Right cardiac atrium (tissue), 5 donors: ENCODE results near the gene SV2C. TPM values are rescaled to one million over a fixed set of nuclear protein-coding genes. Genes with fewer than 3 reads are reported as not detected.

Experiments used
- ATAC-seq, 2 donors: fragments of 200-7000 bp; cut with Tn5 transposase; one replicate each; pipeline versions ENCODE4 v1.8.0 to v1.9.1; 2020; ENCODE audit warnings: moderate library complexity in 2 of 2, mild to moderate bottlenecking in 1 of 2
- DNase-seq, 3 donors: peaks; one replicate each; pipeline ENCODE4 v3.0.0-alpha.2; 2020
- H3K27ac ChIP-seq: one replicate; pipeline ENCODE4 v1.5.1; 2013; ENCODE audit warnings: mild to moderate bottlenecking, low read length, control low read depth, moderate library complexity
- H3K27me3 ChIP-seq: one replicate; pipeline ENCODE4 v1.6.1; 2013; ENCODE audit not compliant: control insufficient read depth, insufficient read depth
- H3K4me1 ChIP-seq: one replicate; pipeline ENCODE4 v1.6.1; 2013; ENCODE audit warnings: low read length; ENCODE audit not compliant: control insufficient read depth, insufficient read depth
- H3K4me3 ChIP-seq: one replicate; pipeline ENCODE4 v1.5.1; 2013; ENCODE audit warnings: low read length, control low read depth
- H3K9me3 ChIP-seq: one replicate; pipeline ENCODE4 v1.6.1; 2013; ENCODE audit warnings: low read length; ENCODE audit not compliant: control insufficient read depth
- WGBS: extraction: QIAGEN DNeasy Blood & Tissue Kit; methylation state at CpG from one replicate; pipeline ENCODE4 v1.1.7; 2013; 5-methylcytosine and 5-hydroxymethylcytosine counted together
- intact Hi-C, 4 donors: fragments of 100-400 bp; cut with DNase I; formaldehyde crosslinking; loops; one replicate each; pipeline versions ENCODE4 v1.11.0 to v1.14.0; 2022 to 2023
- polyA plus RNA-seq: library from polyadenylated mRNA; stranded (reverse); fragments of 200-250 nt; gene quantifications from one replicate; pipeline ENCODE4 v1.2.3, GENCODE V29; 2013
- total RNA-seq, 4 donors: library from RNA; stranded (reverse); fragmentation: NEBNext Ultra II Directional; extraction: Animal tissue kit (Norgen Biotek cat#: 25700); gene quantifications; one replicate each; pipeline ENCODE4 v1.2.1, GENCODE V29; 2021
- donor health status: healthy with polysubstance abuse.
- donor health status: DM: no; HTN: yes; CAD: no.
- donor health status: DM: no; HTN: no; CAD: no.
- donor health status: DM: no; HTN: yes; CAD: no; lungs with severe emphysema.
- donor health status: DM: yes; HTN: yes; CAD: no.

The SV2C gene
- total and polyA plus RNA-seq, 5 donors: 0.02 to 0.88 (median 0.11) TPM; not detected in 1

DNA sequence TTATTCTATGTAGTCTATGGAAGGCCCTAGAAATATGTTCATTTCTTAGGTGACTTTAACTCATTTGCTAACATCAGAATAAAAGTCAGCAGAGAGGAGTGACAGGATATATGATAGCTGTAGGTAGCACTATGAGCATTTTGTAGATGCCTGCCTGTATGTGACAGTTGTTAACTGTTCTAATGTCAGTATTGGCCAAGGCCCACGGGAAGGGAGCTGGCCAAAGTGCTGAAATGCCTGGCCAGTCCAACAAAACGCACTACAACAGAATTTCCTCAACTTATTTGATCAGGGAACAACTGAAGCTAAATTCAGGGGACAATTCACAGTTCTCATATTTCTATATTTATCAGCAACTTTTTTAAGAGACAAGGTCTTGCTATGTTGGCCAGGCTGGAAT lies 20.8 kb downstream of the SV2C start:
- H3K27ac ChIP-seq: no peak overlapping the region
- H3K9me3 ChIP-seq: no peaks in the 10 kb centered on the region
- H3K4me3 ChIP-seq: no peak overlapping the region
- H3K4me1 ChIP-seq: no peaks in the 10 kb centered on the region
- 4% methylated on average over 2 of the region's 2 CpGs for WGBS
- DNase-seq: peak in 1 of 3 donors; percentile 59
- no peak for ATAC-seq
- no peaks in the 10 kb centered on the region for H3K27me3 ChIP-seq
- intact Hi-C loops: no loop called here

DNA sequence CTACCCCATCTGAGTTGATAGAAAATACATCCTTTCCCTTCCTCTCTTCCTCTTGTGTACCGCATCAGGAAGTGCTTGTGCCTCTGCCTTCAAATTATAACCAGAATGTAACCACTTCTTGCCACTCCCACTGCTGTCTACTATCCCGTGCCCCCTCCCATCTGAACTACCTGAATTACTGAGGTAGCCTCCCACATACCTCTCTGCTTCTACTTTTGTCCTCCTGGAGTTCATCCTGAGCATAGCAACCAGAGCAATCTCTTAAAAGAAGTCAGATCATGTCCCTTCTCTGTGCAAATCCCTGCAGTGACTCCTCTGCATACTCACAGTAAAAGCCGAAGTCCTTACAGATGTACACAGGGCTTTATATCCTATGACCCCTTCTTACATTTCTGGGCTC lies 23.0 kb downstream of the SV2C start:
- DNase-seq (no peak), ATAC-seq (no peak)
- 66% methylated on average over 3 of the region's 3 CpGs for WGBS
- Histone ChIP-seq H3K4me3 (no peak overlapping the region), H3K27me3 (no peaks in the 10 kb centered on the region), H3K9me3 (no peaks in the 10 kb centered on the region), H3K4me1 (no peaks in the 10 kb centered on the region), H3K27ac (no peak overlapping the region)
- intact Hi-C loops: no loop called here

DNA sequence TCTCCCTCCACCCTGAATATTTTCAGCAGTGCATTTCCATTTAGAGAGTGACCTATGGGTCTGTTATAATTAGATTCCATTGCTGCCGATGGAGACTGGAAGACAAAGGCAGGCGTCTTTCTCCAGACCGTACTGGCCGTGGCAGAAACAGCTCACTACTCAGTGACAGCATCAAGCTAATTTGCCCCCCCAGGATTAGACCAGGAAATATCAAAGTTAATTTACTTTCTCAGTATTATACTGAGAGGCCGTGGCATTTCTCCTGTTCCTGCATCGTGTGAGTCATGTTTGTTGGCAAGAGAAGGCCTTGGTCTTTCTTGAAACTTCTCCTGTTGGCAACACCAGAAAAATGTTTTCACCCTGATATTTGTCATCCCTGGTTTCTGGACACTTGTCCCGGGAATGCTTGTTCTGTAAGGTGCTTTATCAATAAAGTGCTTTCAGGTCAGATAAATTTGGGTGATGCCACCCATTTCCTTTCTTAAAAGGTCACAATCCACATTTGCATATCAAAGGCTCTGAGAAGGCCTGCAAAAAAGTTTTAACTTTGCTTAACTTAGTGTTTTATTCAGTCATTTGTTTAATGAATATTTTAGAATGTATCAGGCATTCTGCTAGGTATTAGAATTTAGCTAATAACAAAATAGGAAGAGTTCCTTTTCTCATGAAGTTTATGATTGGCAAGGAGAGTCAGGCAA lies 28.4 kb downstream of the SV2C start:
- H3K4me3 ChIP-seq: no peak overlapping the region
- DNase-seq: no peak
- WGBS: 62% methylated on average over 7 of the region's 7 CpGs
- H3K9me3 ChIP-seq: no peaks in the 10 kb centered on the region
- intact Hi-C loops: no loop called here
- no peak overlapping the region for H3K27ac ChIP-seq
- peak in 1 of 2 donors; percentile 56 for ATAC-seq
- no peaks in the 10 kb centered on the region for H3K4me1 ChIP-seq
- no peaks in the 10 kb centered on the region for H3K27me3 ChIP-seq

DNA sequence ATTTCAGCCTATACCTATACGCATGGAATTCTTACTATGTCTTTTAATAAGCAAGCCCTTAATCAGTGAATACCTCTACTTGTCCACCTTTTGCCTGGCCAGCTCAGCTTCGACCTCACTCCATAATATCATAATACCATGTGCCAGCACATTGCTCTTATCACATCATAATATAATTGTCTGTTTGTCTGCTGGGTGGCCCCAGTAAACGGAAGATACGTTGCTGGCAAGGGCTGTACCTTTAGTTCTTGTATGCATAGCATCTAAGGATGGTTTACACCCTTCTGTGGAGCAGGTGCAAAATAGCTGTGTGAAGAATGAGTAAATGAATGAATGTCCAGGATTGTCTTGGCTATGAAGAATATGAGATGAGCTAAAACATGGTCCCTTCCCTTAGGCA lies 29.9 kb downstream of the SV2C start:
- H3K27ac ChIP-seq: no peak overlapping the region
- no peak overlapping the region for H3K4me3 ChIP-seq
- H3K9me3 ChIP-seq: no peaks in the 10 kb centered on the region
- 82% methylated on average over 4 of the region's 4 CpGs for WGBS
- intact Hi-C loops: no loop called here
- ATAC-seq: no peak
- H3K4me1 ChIP-seq: no peaks in the 10 kb centered on the region
- DNase-seq: no peak
- H3K27me3 ChIP-seq: no peaks in the 10 kb centered on the region

DNA sequence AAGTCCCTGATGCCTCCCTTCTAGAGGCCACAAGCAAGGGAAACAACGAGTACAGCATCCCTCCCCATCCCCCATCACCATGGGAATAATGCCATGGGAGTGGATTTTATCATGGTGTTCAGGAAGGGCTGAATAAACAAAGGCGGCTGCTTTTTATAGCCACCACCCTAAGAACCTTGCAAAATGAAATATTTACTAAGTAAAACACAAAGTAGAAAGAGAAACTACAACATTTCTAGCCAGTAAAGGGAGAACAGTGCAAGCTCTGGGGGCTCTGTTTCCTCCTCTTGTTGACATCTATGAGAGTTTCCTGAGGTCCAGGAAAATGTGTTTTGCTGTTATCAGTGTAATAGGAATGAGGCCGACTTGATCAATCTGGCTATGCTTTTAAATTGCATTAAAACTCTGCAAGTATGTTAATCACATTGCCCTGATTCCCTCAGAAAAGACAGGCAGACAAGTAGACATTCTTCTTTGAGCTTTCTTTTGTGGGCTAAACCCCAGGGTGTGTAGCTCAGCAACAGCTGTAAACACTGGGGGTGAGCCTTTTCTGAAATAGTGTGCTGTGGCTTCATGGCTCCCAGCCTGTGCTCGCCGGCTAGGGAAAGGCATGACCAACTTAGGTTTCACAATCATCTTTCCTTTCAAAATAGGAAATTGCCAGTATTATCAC lies 31.1 kb downstream of the SV2C start:
- H3K9me3 ChIP-seq: no peaks in the 10 kb centered on the region
- DNase-seq (peak in 2 of 3 donors; percentile 20 to 43), ATAC-seq (peak; percentile 74 to 92)
- H3K27me3 ChIP-seq: no peaks in the 10 kb centered on the region
- H3K4me3 ChIP-seq: no peak overlapping the region
- H3K4me1 ChIP-seq: no peaks in the 10 kb centered on the region
- H3K27ac ChIP-seq: no peak overlapping the region
- 34% methylated on average over 5 of the region's 5 CpGs for WGBS
- intact Hi-C loops: no loop called here

DNA sequence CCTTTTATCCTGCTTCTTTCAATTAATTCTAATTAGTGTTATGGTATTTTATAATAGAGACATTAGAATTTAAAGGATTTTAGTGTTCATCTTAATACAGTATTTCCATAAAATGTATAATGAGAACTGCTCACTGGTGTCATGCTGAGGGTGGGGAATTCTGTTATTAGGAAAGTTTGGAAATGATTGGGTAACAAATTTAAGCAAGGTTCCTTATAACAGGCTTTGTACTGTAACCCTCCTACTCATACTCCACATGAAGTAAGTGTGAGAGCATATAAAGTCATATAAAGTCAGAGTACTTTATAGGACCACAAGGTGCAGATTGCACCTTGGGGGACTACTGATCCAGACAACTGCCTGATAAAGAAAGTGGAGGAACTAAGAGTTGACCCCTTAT lies 42.2 kb downstream of the SV2C start:
- H3K9me3 ChIP-seq: no peaks in the 10 kb centered on the region
- H3K4me1 ChIP-seq: no peaks in the 10 kb centered on the region
- H3K4me3 ChIP-seq: no peak overlapping the region
- no peaks in the 10 kb centered on the region for H3K27me3 ChIP-seq
- ATAC-seq (no peak), DNase-seq (no peak)
- H3K27ac ChIP-seq: no peak overlapping the region
- intact Hi-C loops: no loop called here

DNA sequence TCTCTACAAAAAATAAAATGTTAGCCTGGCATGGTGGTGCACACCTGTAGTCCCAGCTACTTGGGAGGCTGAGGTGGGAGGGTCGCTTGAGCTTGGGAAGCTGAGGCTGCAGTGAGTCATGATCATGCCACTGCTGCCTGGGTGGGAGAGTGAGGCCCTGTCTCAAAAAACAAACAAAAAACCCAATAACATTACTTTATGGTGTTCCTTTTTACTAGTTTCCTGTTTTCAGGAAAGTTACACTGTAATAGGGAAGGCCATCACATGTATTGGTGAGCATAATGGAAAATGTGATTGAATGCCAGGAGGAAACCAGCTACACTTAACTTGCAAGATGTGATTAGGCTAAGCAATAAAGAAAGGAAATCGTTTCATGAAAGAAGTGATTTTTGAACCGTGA lies 42.7 kb downstream of the SV2C start:
- intact Hi-C loops: no loop called here
- Histone ChIP-seq H3K9me3 (no peaks in the 10 kb centered on the region), H3K27ac (no peak overlapping the region), H3K4me1 (no peaks in the 10 kb centered on the region), H3K4me3 (no peak overlapping the region), H3K27me3 (no peaks in the 10 kb centered on the region)
- WGBS: 71% methylated on average over 3 of the region's 3 CpGs
- no peak for DNase-seq
- no peak for ATAC-seq

DNA sequence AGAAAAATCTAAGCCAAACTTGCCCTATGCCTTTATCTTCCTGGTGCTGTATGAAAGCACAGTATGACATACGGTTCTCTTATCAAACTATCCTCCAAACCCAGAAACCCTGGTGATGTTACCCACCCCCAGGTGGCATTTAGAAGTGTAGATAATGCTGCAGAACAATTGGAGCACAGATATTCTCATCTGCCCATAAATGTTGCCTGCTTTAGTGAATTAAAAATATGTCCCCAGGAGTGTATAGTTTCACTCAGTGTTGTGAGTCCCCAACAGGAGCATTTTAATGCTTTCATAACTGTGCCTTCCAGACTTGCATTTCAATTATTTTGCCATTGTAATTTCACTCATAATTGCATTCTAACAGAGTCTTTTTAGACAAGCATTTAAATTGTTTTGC lies 50.8 kb downstream of the SV2C start:
- intact Hi-C loops: no loop called here
- ATAC-seq: no peak
- Histone ChIP-seq H3K4me1 (no peaks in the 10 kb centered on the region), H3K9me3 (no peaks in the 10 kb centered on the region), H3K27ac (no peak overlapping the region), H3K27me3 (no peaks in the 10 kb centered on the region), H3K4me3 (no peak overlapping the region)
- DNase-seq: no peak
- 19% methylated on average over 1 of the region's 1 CpG for WGBS

DNA sequence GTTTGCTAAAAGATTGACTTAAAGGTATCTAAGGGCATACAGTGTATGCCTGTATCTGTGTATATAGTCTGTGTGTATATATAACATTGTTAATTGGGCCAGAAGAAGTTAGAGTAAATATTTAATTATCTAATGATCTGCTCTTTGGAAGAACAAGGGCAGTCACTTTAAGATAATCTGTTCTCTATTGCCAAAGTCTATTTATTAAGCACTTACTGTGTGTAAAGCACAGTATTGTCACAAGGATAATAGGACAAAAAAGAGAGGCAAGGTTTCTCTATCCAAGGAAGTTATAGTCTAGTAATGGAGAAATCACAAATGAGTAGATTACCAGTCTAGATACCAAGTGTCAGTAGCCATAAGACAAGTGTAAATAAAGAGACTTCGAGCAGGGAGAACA lies 51.5 kb downstream of the SV2C start:
- intact Hi-C loops: no loop called here
- H3K9me3 ChIP-seq: no peaks in the 10 kb centered on the region
- ATAC-seq (no peak), DNase-seq (no peak)
- H3K4me3 ChIP-seq: no peak overlapping the region
- no peaks in the 10 kb centered on the region for H3K27me3 ChIP-seq
- H3K27ac ChIP-seq: no peak overlapping the region
- no peaks in the 10 kb centered on the region for H3K4me1 ChIP-seq
- 60% methylated on average over 1 of the region's 1 CpG for WGBS

DNA sequence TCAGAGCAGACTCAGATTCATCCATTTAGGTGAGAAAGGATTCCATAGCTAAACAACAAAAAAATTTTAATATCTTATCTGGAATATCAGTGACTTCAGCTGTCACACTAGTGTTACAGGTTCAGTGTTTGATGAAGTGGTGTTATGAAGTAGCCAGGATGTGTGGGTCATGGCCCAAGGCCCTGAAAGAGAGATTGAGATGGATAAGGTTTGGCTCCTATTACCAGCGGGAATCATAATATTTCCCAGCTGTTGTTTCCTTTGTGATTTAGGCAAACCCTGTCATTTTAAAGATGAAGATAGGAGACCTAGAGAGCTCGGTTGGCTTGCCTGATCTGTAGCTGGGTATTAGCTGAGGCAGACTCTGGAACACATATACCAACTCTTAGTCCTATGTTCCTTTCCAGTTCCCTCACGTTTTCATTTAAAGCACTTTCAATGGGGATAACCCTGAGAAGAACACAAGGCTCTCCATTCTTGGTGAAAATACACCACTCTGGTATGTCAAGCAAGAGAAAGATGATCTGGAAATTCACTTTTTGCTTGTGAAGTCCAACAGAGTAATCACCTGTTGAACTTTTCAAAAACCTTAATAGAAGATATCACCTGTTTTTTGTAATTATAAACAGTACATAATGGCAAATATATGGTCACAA lies 54.8 kb downstream of the SV2C start:
- intact Hi-C loops: no loop called here

DNA sequence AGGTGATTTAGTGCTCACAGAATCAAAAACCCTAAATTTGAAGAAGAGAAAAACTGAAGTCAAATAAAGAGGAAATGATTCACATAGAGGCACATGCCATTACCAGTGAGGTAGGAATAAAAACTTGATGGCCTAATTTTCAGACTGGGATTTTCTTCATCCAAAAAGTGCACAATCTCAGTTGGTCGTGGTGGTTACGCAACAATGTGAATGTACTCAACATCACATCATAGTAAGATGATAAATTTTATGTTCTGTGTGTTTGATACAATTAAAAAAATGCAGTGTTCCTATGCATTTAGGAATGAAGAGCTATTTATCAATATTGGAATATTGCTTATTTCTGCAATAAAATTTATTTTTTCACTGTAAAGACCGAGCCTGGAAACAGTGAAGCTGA lies 60.7 kb downstream of the SV2C start:
- H3K4me3 ChIP-seq: no peak overlapping the region
- no peak for ATAC-seq
- intact Hi-C loops: no loop called here
- 70% methylated on average over 3 of the region's 3 CpGs for WGBS
- DNase-seq: no peak
- H3K27ac ChIP-seq: no peak overlapping the region
- no peaks in the 10 kb centered on the region for H3K9me3 ChIP-seq
- H3K27me3 ChIP-seq: no peaks in the 10 kb centered on the region
- no peaks in the 10 kb centered on the region for H3K4me1 ChIP-seq

More for the DNA sequence above, 54.8 kb downstream of the SV2C start:
- ATAC-seq: no peak
- WGBS: 62% methylated on average over 3 of the region's 3 CpGs
- Histone ChIP-seq H3K4me3 (no peak overlapping the region), H3K9me3 (no peaks in the 10 kb centered on the region), H3K27ac (no peak overlapping the region), H3K27me3 (no peaks in the 10 kb centered on the region), H3K4me1 (no peaks in the 10 kb centered on the region)
- DNase-seq: no peak
